Measurements from ENCODE around the gene LSM5.

DNA sequence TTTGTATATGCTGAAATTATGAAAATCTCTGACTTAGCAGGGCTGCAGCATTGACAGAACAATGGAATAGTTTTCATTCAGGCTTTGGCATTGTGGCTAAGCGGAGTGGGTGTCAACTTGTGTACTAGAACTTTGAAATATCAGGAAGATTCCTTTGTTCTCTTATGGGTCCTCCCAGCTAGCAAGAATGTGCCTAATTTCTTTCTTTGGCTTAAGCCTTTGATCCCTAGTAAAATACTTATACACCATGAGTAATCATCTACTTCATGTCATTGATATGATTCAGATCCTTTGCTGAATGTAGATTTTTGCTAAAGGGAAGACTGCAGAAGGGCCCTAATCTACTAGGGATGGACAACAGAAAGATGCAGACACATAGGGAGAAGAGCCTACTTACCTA lies 11.3 kb upstream of the LSM5 start:
- TF ChIP-seq, protein P1, sequence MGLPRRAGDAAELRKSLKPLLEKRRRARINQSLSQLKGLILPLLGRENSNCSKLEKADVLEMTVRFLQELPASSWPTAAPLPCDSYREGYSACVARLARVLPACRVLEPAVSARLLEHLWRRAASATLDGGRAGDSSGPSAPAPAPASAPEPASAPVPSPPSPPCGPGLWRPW (IDR thresholded peaks at IDR 0.05) = no peak
- no peak for TF ChIP-seq JUN (IDR thresholded peaks at IDR 0.05)
- no peak for TF ChIP-seq RARB (CRISPR knock-in tag; IDR thresholded peaks at IDR 0.05)
- TF ChIP-seq, protein P2, sequence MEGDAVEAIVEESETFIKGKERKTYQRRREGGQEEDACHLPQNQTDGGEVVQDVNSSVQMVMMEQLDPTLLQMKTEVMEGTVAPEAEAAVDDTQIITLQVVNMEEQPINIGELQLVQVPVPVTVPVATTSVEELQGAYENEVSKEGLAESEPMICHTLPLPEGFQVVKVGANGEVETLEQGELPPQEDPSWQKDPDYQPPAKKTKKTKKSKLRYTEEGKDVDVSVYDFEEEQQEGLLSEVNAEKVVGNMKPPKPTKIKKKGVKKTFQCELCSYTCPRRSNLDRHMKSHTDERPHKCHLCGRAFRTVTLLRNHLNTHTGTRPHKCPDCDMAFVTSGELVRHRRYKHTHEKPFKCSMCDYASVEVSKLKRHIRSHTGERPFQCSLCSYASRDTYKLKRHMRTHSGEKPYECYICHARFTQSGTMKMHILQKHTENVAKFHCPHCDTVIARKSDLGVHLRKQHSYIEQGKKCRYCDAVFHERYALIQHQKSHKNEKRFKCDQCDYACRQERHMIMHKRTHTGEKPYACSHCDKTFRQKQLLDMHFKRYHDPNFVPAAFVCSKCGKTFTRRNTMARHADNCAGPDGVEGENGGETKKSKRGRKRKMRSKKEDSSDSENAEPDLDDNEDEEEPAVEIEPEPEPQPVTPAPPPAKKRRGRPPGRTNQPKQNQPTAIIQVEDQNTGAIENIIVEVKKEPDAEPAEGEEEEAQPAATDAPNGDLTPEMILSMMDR (IDR thresholded peaks at IDR 0.05) = no peak
- no peak for TF ChIP-seq EP300 (IDR thresholded peaks at IDR 0.05)
- TF ChIP-seq RNF2 (IDR thresholded peaks at IDR 0.05; ENCODE audit: borderline replicate concordance, low read depth) = no peak
- TF ChIP-seq TP53 (CRISPR knock-in tag; IDR thresholded peaks at IDR 0.05) = no peak
- no peak for TF ChIP-seq NFE2L2 (conservative IDR thresholded peaks at IDR 0.05; ENCODE audit: low read length)
- no peak for TF ChIP-seq SMC3 (IDR thresholded peaks at IDR 0.05)
- TF ChIP-seq RFX5 (IDR thresholded peaks at IDR 0.05) = no peak
- TF ChIP-seq HOXB5 (CRISPR knock-in tag; IDR thresholded peaks at IDR 0.05) = no peak

Measured in A549 (cell line).